Measurements from ENCODE around the gene GCLM. TPM values are rescaled to one million over a fixed set of nuclear protein-coding genes. Genes with fewer than 3 reads are reported as not detected.

GCLM gene
- total and polyA plus RNA-seq, 7 donors, result 3.9 to 8.4 (median 6.1) TPM

- H3K4me3 ChIP-seq, result peak overlapping the region; percentile 65 to 85 (median 70)
- H3K27me3 ChIP-seq, result no peaks in the 10 kb centered on the region
- no peaks in the 10 kb centered on the region for H3K9me3 ChIP-seq
- WGBS, 2 donors, result 0% methylated on average over 94 of the region's 94 CpGs
- intact Hi-C loops (cut with DNase I), result loop anchor here (2.0 to 10.0 kb wide), 5 partner anchors 388 to 666 kb away; partner anchors contain the start of genes ABCD3, ARHGAP29, CCDC18 and FNBP1L
- no peaks in the 10 kb centered on the region for H3K36me3 ChIP-seq
- DNase-seq, result peak; percentile 95
- TF ChIP-seq POLR2A (IDR thresholded peaks at IDR 0.05) (peak; percentile 37 to 41), POLR2AphosphoS5 (IDR thresholded peaks at IDR 0.05) (peak; percentile 30 to 83 (median 66)), EP300 (IDR thresholded peaks at IDR 0.05) (no peak), CTCF (IDR thresholded peaks at IDR 0.05) (peak in 2 of 4 experiments; percentile 38 to 46)
- H3K4me1 ChIP-seq, result peaks cover 0 to 32% (median 30%) of the 10 kb centered on the region in 4 donors
- H3K27ac ChIP-seq, result peak overlapping the region; percentile 94 to 99 (median 97)
Measured at GRCh38 chr1:93846206-93846991, 62.8 kb downstream of the GCLM start.

GRCh38 chr1:93845538-93846205 lies 63.6 kb downstream of the GCLM start:
- no peaks in the 10 kb centered on the region for H3K27me3 ChIP-seq
- no peak for DNase-seq
- intact Hi-C loops (cut with DNase I), result loop anchor here (2.0 to 10.0 kb wide), 7 partner anchors 165 to 665 kb away; partner anchors contain the start of genes ABCD3, ARHGAP29, BCAR3 and CCDC18
- peak overlapping the region; percentile 65 to 85 (median 70) for H3K4me3 ChIP-seq
- H3K4me1 ChIP-seq, result peaks cover 0 to 32% (median 30%) of the 10 kb centered on the region in 4 donors
- H3K27ac ChIP-seq, result peak overlapping the region; percentile 94 to 99 (median 97)
- WGBS, 2 donors, result 10 to 22% methylated on average over 16 of the region's 16 CpGs
- no peaks in the 10 kb centered on the region for H3K9me3 ChIP-seq
- TF ChIP-seq EP300 (IDR thresholded peaks at IDR 0.05) (no peak), POLR2AphosphoS5 (IDR thresholded peaks at IDR 0.05) (peak in 1 of 4 donors; percentile 45), POLR2A (IDR thresholded peaks at IDR 0.05) (no peak)
- H3K36me3 ChIP-seq, result no peaks in the 10 kb centered on the region

GRCh38 chr1:93844262-93845045 lies 64.8 kb downstream of the GCLM start:
- Histone ChIP-seq H3K4me1 (peaks cover 0 to 32% (median 30%) of the 10 kb centered on the region in 4 donors), H3K9me3 (no peaks in the 10 kb centered on the region), H3K36me3 (no peaks in the 10 kb centered on the region), H3K27me3 (no peaks in the 10 kb centered on the region), H3K4me3 (no peak overlapping the region), H3K27ac (peak overlapping the region; percentile 94 to 99 (median 97))
- peak; percentile 69 for DNase-seq
- intact Hi-C loops (cut with DNase I), result loop anchor here (1.0 to 10.0 kb wide), 6 partner anchors 164 to 573 kb away; partner anchors contain the start of genes ABCD3, ARHGAP29, BCAR3 and DR1
- 26 to 55% methylated on average over 8 of the region's 8 CpGs for WGBS, 2 donors
- TF ChIP-seq CTCF (IDR thresholded peaks at IDR 0.05), result peak; percentile 18 to 71 (median 62)
- no peak for TF ChIP-seq EP300 (IDR thresholded peaks at IDR 0.05)
- TF ChIP-seq POLR2A (IDR thresholded peaks at IDR 0.05), result no peak

DNA sequence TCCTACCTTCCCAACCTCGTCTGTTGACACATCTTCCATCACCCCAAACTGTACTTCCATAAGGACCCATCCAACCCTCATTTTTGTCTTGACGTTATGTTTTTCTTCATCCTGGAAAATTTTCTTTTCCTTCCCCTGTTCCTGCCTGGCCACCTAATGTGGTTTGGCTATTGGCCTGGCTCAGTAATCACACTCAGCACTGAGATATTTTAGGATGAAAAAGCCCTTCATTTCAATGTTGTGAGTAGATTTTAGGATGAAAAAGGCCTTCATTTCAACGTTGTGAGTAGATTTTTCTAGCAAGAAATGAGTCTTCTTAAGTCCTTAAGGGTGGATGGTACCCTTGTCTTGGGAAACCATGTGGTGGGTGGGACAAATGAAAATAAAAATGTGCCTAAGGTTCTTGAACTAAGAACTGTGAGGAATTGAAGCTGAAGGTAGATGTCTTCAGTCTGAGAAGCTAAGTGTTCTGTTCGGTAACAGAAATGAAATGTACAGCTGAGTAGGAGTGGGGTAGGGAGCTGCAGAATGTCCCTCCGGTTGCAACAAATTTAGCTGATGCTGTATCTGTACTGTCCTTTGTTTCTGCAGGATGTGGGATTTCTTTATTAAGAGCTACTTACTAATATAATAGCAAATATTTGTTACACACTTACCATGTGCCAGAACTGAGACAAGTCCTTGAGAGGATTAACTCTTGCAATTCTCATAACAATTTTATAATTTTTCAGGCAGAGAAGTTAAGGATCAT lies 66.3 kb downstream of the GCLM start:
- Histone ChIP-seq H3K27ac (no peak overlapping the region), H3K9me3 (no peaks in the 10 kb centered on the region), H3K4me3 (no peak overlapping the region), H3K4me1 (peaks cover 0 to 25% (median 23%) of the 10 kb centered on the region in 4 donors), H3K36me3 (no peaks in the 10 kb centered on the region), H3K27me3 (no peaks in the 10 kb centered on the region)
- intact Hi-C loops (cut with DNase I), result loop anchor here (10.0 kb wide), 2 partner anchors 392 to 538 kb away; partner anchors contain the start of gene ARHGAP29
- TF ChIP-seq CTCF (IDR thresholded peaks at IDR 0.05), result no peak
- no peak for TF ChIP-seq POLR2A (IDR thresholded peaks at IDR 0.05)
- no peak for TF ChIP-seq EP300 (IDR thresholded peaks at IDR 0.05)
- DNase-seq, result no peak
- WGBS, 2 donors, result 93 to 95% methylated on average over 5 of the region's 5 CpGs

Data from sigmoid colon (tissue), 7 donors.